HepG2 (cell line): ENCODE data around the gene LMBRD2. TPM values are rescaled to one million over a fixed set of nuclear protein-coding genes. Genes with fewer than 3 reads are reported as not detected.

Source experiments
- ATM ChIP-seq: fragments of 450-650 bp; IDR thresholded peaks from 2 replicates; pipeline ENCODE4 v1.7.1; 2017; ENCODE audit warnings: mild to moderate bottlenecking, borderline replicate concordance
- BCL3 ChIP-seq: sonication (generic); formaldehyde crosslinking; IDR thresholded peaks from 2 replicates; pipeline ENCODE4 v1.5.1; 2020; ENCODE audit warnings: mild to moderate bottlenecking, missing genetic modification reagents, moderate library complexity
- ETV6 ChIP-seq: sonication (generic); formaldehyde crosslinking; conservative IDR thresholded peaks from 2 replicates; pipeline ENCODE4 v1.4.0; 2020; ENCODE audit warnings: missing genetic modification reagents
- FOXJ3 ChIP-seq: sonication (generic); formaldehyde crosslinking; IDR thresholded peaks from 2 replicates; pipeline ENCODE4 v1.4.0; 2020; ENCODE audit warnings: missing genetic modification reagents, mild to moderate bottlenecking, borderline replicate concordance
- HNF1B ChIP-seq: sonication (generic); formaldehyde crosslinking; IDR thresholded peaks from 2 replicates; pipeline ENCODE4 v1.5.1; 2020; ENCODE audit warnings: mild to moderate bottlenecking, moderate library complexity, missing genetic modification reagents
- HNRNPL ChIP-seq: fragments of 200-400 bp; formaldehyde crosslinking; IDR thresholded peaks from 2 replicates; pipeline ENCODE4 v1.6.1; 2017; ENCODE audit warnings: mild to moderate bottlenecking, low read depth, low read length
- HNRNPUL1 ChIP-seq: fragments of 200-400 bp; formaldehyde crosslinking; IDR thresholded peaks from 2 replicates; pipeline ENCODE4 v1.6.1; 2017; ENCODE audit warnings: low read depth, mild to moderate bottlenecking, low read length, moderate library complexity
- MAFG ChIP-seq: sonication (generic); formaldehyde crosslinking; IDR thresholded peaks from 2 replicates; pipeline ENCODE4 v1.5.1; 2020; ENCODE audit warnings: mild to moderate bottlenecking, missing genetic modification reagents
- MIER2 ChIP-seq: IDR thresholded peaks from 2 replicates; pipeline ENCODE4 v1.6.1; 2016; ENCODE audit warnings: missing biosample characterization, missing genetic modification reagents
- PAXIP1 ChIP-seq: sonication (generic); formaldehyde crosslinking; conservative IDR thresholded peaks from 2 replicates; pipeline ENCODE4 v1.4.0; 2020; ENCODE audit warnings: mild to moderate bottlenecking, missing genetic modification reagents, moderate library complexity
- PHF5A ChIP-seq: IDR thresholded peaks from one replicate; pipeline ENCODE4 v1.6.1; 2018; ENCODE audit warnings: low read depth, missing genetic modification reagents; ENCODE audit not compliant: unreplicated experiment
- RAD51 ChIP-seq: fragments of 450-650 bp; IDR thresholded peaks from 2 replicates; pipeline ENCODE4 v1.6.1; 2016; ENCODE audit warnings: borderline replicate concordance
- SCMH1 ChIP-seq: sonication (generic); formaldehyde crosslinking; IDR thresholded peaks from 2 replicates; pipeline ENCODE4 v1.9.0; 2021; ENCODE audit warnings: missing genetic modification reagents, mild to moderate bottlenecking, borderline replicate concordance
- SIX4 ChIP-seq: sonication (generic); formaldehyde crosslinking; IDR thresholded peaks from 2 replicates; pipeline ENCODE4 v1.4.0; 2020; ENCODE audit warnings: missing genetic modification reagents
- SNAPC5 ChIP-seq: sonication (generic); formaldehyde crosslinking; IDR thresholded peaks from 2 replicates; pipeline ENCODE4 v1.8.1; 2023; ENCODE audit warnings: mild to moderate bottlenecking, missing genetic modification reagents, borderline replicate concordance
- SP5 ChIP-seq: IDR thresholded peaks from 2 replicates; pipeline ENCODE4 v1.6.1; 2016; ENCODE audit warnings: low read depth, borderline replicate concordance
- STAT5B ChIP-seq: sonication (generic); formaldehyde crosslinking; IDR thresholded peaks from 2 replicates; pipeline ENCODE4 v1.4.0; 2020; ENCODE audit warnings: missing genetic modification reagents
- ZMYM2 ChIP-seq: sonication (generic); formaldehyde crosslinking; IDR thresholded peaks from 2 replicates; pipeline ENCODE4 v1.8.0; 2022; ENCODE audit warnings: mild to moderate bottlenecking, missing genetic modification reagents
- ZNF124 ChIP-seq: sonication (generic); formaldehyde crosslinking; IDR thresholded peaks from 2 replicates; pipeline ENCODE4 v1.4.0; 2020; ENCODE audit warnings: missing genetic modification reagents
- ZNF230 ChIP-seq: sonication (generic); formaldehyde crosslinking; IDR thresholded peaks from 2 replicates; pipeline ENCODE4 v1.4.0; 2020; ENCODE audit warnings: mild to moderate bottlenecking, missing genetic modification reagents
- ZNF264 ChIP-seq: sonication (generic); formaldehyde crosslinking; IDR thresholded peaks from 2 replicates; pipeline ENCODE4 v1.4.0; 2020; ENCODE audit warnings: missing genetic modification reagents
- ZNF354B ChIP-seq: sonication (generic); formaldehyde crosslinking; IDR thresholded peaks from 2 replicates; pipeline ENCODE4 v1.8.0; 2022; ENCODE audit warnings: mild to moderate bottlenecking, missing genetic modification reagents
- ZNF543 ChIP-seq: sonication (generic); formaldehyde crosslinking; IDR thresholded peaks from 2 replicates; pipeline ENCODE4 v1.4.0; 2020; ENCODE audit warnings: mild to moderate bottlenecking, missing genetic modification reagents
- ZNF619 ChIP-seq: sonication (generic); formaldehyde crosslinking; IDR thresholded peaks from 2 replicates; pipeline ENCODE4 v1.4.0; 2020; ENCODE audit warnings: mild to moderate bottlenecking, missing genetic modification reagents
- ZNF792 ChIP-seq: IDR thresholded peaks from 2 replicates; pipeline ENCODE4 v1.6.1; 2016
- ZSCAN20 ChIP-seq: sonication (generic); formaldehyde crosslinking; IDR thresholded peaks from 2 replicates; pipeline ENCODE4 v1.4.0; 2020; ENCODE audit warnings: missing genetic modification reagents, mild to moderate bottlenecking, borderline replicate concordance
- polyA plus RNA-seq, 8 experiments: library from polyadenylated mRNA; depleted of rRNA in 3 of 8; stranded (reverse) in 7 of 8; unstranded in 1 of 8; fragments of >200 nt; fragmentation: Illumina TruSeq in 4 of 8; extraction: Trizol in 4 of 8; gene quantifications; 2 replicates each; pipeline versions ENCODE4 v1.2.1 to v1.2.3, GENCODE V29; 2011 to 2016; ENCODE audit warnings: low read depth in 4 of 8, missing spikeins in 1 of 8, mixed read lengths in 1 of 8; ENCODE audit not compliant: insufficient read depth in 1 of 8
- total RNA-seq, 5 experiments: library from RNA; depleted of rRNA; stranded (reverse); fragments of >200 nt; fragmentation: Illumina TruSeq; extraction: Trizol; gene quantifications; 2 replicates each; pipeline ENCODE4 v1.2.3, GENCODE V29; 2016; ENCODE audit warnings: low read depth in 1 of 5

Gene LMBRD2
- total and polyA plus RNA-seq, 2 of the 13 experiments (the other 11 are each of a cell fraction or from before 2014, with no cell fraction given), result 2.0 to 4.7 TPM

- TF ChIP-seq SNAPC5 (CRISPR knock-in tag) (no peak), ATM (no peak), ZNF124 (CRISPR knock-in tag) (peak; percentile 82; the same call in 1 of the 2 replicates), STAT5B (CRISPR knock-in tag) (no peak), ETV6 (no peak), ZNF354B (no peak), SIX4 (CRISPR knock-in tag) (no peak), SP5 (CRISPR knock-in tag) (0 out of 2 replicates have a peak, but pooled peaks have one; percentile 12), ZMYM2 (CRISPR knock-in tag) (no peak), MAFG (CRISPR knock-in tag) (no peak), PAXIP1 (peak; percentile 98), ZNF619 (no peak), MIER2 (CRISPR knock-in tag) (no peak), ZSCAN20 (no peak), ZNF792 (no peak), RAD51 (no peak), HNF1B (CRISPR knock-in tag) (no peak), HNRNPUL1 (no peak), FOXJ3 (CRISPR knock-in tag) (peak; percentile 99; the same call in 1 of the 2 replicates), ZNF543 (no peak), ZNF230 (CRISPR knock-in tag) (no peak), HNRNPL (no peak), SCMH1 (no peak), ZNF264 (CRISPR knock-in tag) (no peak), PHF5A (CRISPR knock-in tag) (no peak), BCL3 (CRISPR knock-in tag) (no peak)
These were observed 29.1 kb upstream of the LMBRD2 start (continued) for GRCh38 chr5:36180556-36181350.
